Neural cell (in vitro differentiated cells): ENCODE data around the gene ABHD11. TPM values are rescaled to one million over a fixed set of nuclear protein-coding genes. Genes with fewer than 3 reads are reported as not detected.
A peak's percentile ranks its signal among the peaks of the same experiment; 100 is the strongest.
"Not testable (repeated sequence)": the region's sequence is repeated elsewhere in the genome, so short reads cannot be mapped to it uniquely, and the experiment has no call there.

Experiments
- H2AFZ ChIP-seq: fragments of 200-600, 300-800 bp; sonication (generic), shearing (Covaris generic); 2 replicates; pipeline ENCODE4 v1.6.0; 2014; ENCODE audit warnings: low read depth, mild to moderate bottlenecking, antibody characterized with exemption, low read length, moderate library complexity
- H3F3A ChIP-seq: fragments of 200-600 bp; shearing (Covaris generic); 2 replicates; pipeline ENCODE4 v1.6.1; 2016; ENCODE audit warnings: mild to moderate bottlenecking, moderate library complexity, mixed read lengths, antibody characterized with exemption, low read length; ENCODE audit not compliant: insufficient read depth, poor library complexity, severe bottlenecking
- H3K27ac ChIP-seq: fragments of 200-600, 300-800 bp; sonication (generic), shearing (Covaris generic); 2 replicates; pipeline ENCODE4 v1.5.1; 2014; ENCODE audit warnings: mild to moderate bottlenecking, low read length, moderate library complexity
- H3K27me3 ChIP-seq: fragments of 300-800, 200-600 bp; sonication (generic), shearing (Covaris generic); 2 replicates; pipeline ENCODE4 v1.6.0; 2014; ENCODE audit warnings: mild to moderate bottlenecking, low read depth, low read length, moderate library complexity; ENCODE audit not compliant: insufficient read depth
- H3K36me3 ChIP-seq: fragments of 300-800, 200-600 bp; sonication (generic), shearing (Covaris generic); 2 replicates; pipeline ENCODE4 v1.5.1; 2014; ENCODE audit warnings: mild to moderate bottlenecking, antibody characterized with exemption, low read length, moderate library complexity; ENCODE audit not compliant: insufficient read depth
- H3K4me2 ChIP-seq: fragments of 300-800, 200-600 bp; sonication (generic), shearing (Covaris generic); 2 replicates; pipeline ENCODE4 v1.6.0; 2014; ENCODE audit warnings: mild to moderate bottlenecking, low read length
- H3K4me3 ChIP-seq: fragments of 300-800, 200-600 bp; sonication (generic), shearing (Covaris generic); 2 replicates; pipeline ENCODE4 v1.5.1; 2014; ENCODE audit warnings: mild to moderate bottlenecking, low read length, moderate library complexity
- H3K79me2 ChIP-seq: fragments of 200-600 bp; shearing (Covaris generic); replicated peaks from 2 replicates; pipeline ENCODE4 v1.6.0; 2014; ENCODE audit warnings: mild to moderate bottlenecking, low read length, moderate library complexity; ENCODE audit not compliant: insufficient read depth
- H3K9ac ChIP-seq: fragments of 300-800, 200-600 bp; sonication (generic), shearing (Covaris generic); 2 replicates; pipeline ENCODE4 v1.6.1; 2016; ENCODE audit warnings: mild to moderate bottlenecking, low read length, mixed read lengths
- H3K9me2 ChIP-seq: fragments of 200-600 bp; shearing (Covaris generic); 2 replicates; pipeline ENCODE4 v1.6.1; 2016; ENCODE audit warnings: mild to moderate bottlenecking, low read length, mixed read lengths; ENCODE audit not compliant: insufficient read depth
- H3K9me3 ChIP-seq: fragments of 200-600, 300-800 bp; sonication (generic), shearing (Covaris generic); 2 replicates; pipeline ENCODE4 v1.6.1; 2016; ENCODE audit warnings: mild to moderate bottlenecking, mixed run types, low read length, moderate library complexity, mixed read lengths
- H4K20me1 ChIP-seq: fragments of 200-600 bp; shearing (Covaris generic); 2 replicates; pipeline ENCODE4 v1.6.1; 2016; ENCODE audit warnings: mild to moderate bottlenecking, mixed run types; ENCODE audit not compliant: insufficient read depth
- CTCF ChIP-seq: fragments of 450-650 bp; IDR thresholded peaks from 2 replicates; pipeline ENCODE4 v1.5.1; 2014; ENCODE audit warnings: antibody characterized with exemption, mild to moderate bottlenecking, moderate library complexity; ENCODE audit not compliant: poor library complexity, severe bottlenecking
- EP300 ChIP-seq: fragments of 450-650 bp; conservative IDR thresholded peaks from 2 replicates; pipeline ENCODE4 v1.6.1; 2014; ENCODE audit warnings: antibody characterized with exemption, mild to moderate bottlenecking, moderate library complexity; ENCODE audit not compliant: poor library complexity, severe bottlenecking
- EZH2 ChIP-seq: fragments of 200-600, 300-800 bp; shearing (Covaris generic), sonication (generic); IDR thresholded peaks from 2 replicates; pipeline ENCODE4 v1.6.1; 2014; ENCODE audit warnings: antibody characterized with exemption, low read length, borderline replicate concordance, mild to moderate bottlenecking; ENCODE audit not compliant: insufficient read depth, poor library complexity, severe bottlenecking
- MXI1 ChIP-seq: fragments of 450-650 bp; conservative IDR thresholded peaks from 2 replicates; pipeline ENCODE4 v1.6.1; 2014; ENCODE audit warnings: antibody characterized with exemption, mild to moderate bottlenecking; ENCODE audit not compliant: poor library complexity, severe bottlenecking
- POLR2AphosphoS5 ChIP-seq: IDR thresholded peaks from 2 replicates; pipeline ENCODE4 v1.6.1; 2012
- RAD21 ChIP-seq: fragments of 450-650 bp; conservative IDR thresholded peaks from 2 replicates; pipeline ENCODE4 v1.6.1; 2014; ENCODE audit warnings: antibody characterized with exemption, mild to moderate bottlenecking, moderate library complexity
- REST ChIP-seq: IDR thresholded peaks from 2 replicates; pipeline ENCODE4 v1.6.1; 2012; ENCODE audit warnings: borderline replicate concordance
- SMC3 ChIP-seq: fragments of 450-650 bp; conservative IDR thresholded peaks from 2 replicates; pipeline ENCODE4 v1.6.1; 2014; ENCODE audit warnings: antibody characterized with exemption, mild to moderate bottlenecking, moderate library complexity; ENCODE audit not compliant: poor library complexity
- TAF1 ChIP-seq: IDR thresholded peaks from 2 replicates; pipeline ENCODE4 v1.6.1; 2012; ENCODE audit warnings: low read depth
- polyA plus RNA-seq: library from polyadenylated mRNA; depleted of rRNA; stranded (reverse); fragments of >200 nt; gene quantifications from 2 replicates; pipeline ENCODE4 v1.2.3, GENCODE V29; 2014

Gene ABHD11
- polyA plus RNA-seq, 1 donor from 2014 or later = 26.0 TPM

GRCh38 chr7:73720443-73720842, 18.2 kb downstream of the ABHD11 start:
- not testable (repeated sequence) for H2AFZ ChIP-seq, H3K4me2 ChIP-seq, H3K4me3 ChIP-seq

GRCh38 chr7:73719806-73720169, 18.8 kb downstream of the ABHD11 start:
- H3K27ac ChIP-seq = no peak overlapping the region
- H3K36me3 ChIP-seq = no peaks in the 10 kb centered on the region
- H3K27me3 ChIP-seq = peaks cover 5% of the 10 kb centered on the region
- H3K4me3 ChIP-seq = peak overlapping the region; percentile 62
- H3K9ac ChIP-seq = peak overlapping the region; percentile 12
- H2AFZ ChIP-seq = no peak overlapping the region
- H3F3A ChIP-seq = no peaks in the 10 kb centered on the region
- H3K79me2 ChIP-seq = peaks cover 10% of the 10 kb centered on the region
- no peaks in the 10 kb centered on the region for H3K9me2 ChIP-seq
- no peaks in the 10 kb centered on the region for H3K9me3 ChIP-seq
- no peaks in the 10 kb centered on the region for H4K20me1 ChIP-seq
- TF ChIP-seq REST = no peak
- TF ChIP-seq CTCF = no peak
- no peak for TF ChIP-seq TAF1
- TF ChIP-seq SMC3 = no peak
- no peak for TF ChIP-seq POLR2AphosphoS5
- no peak for TF ChIP-seq RAD21
- no peak for TF ChIP-seq EP300
- no peak for TF ChIP-seq MXI1
- TF ChIP-seq EZH2 = no peak
- H3K4me2 ChIP-seq = peak overlapping the region; percentile 62

More at GRCh38 chr7:73720443-73720842, 18.2 kb downstream of the ABHD11 start:
- not testable (repeated sequence) for H3K9me2 ChIP-seq, H3K9me3 ChIP-seq, H3K9ac ChIP-seq, H3K27ac ChIP-seq, H3K36me3 ChIP-seq, H3K27me3 ChIP-seq, H3F3A ChIP-seq, H4K20me1 ChIP-seq
- H3K79me2 ChIP-seq = peaks cover 10% of the 10 kb centered on the region
